GM23248 (cell line): ENCODE measurements around the gene NPAT. TPM values are rescaled to one million over a fixed set of nuclear protein-coding genes. Genes with fewer than 3 reads are reported as not detected.

ENCODE experiments used
- DNase-seq: peaks from one replicate; pipeline ENCODE4 v3.0.0-alpha.2; 2015
- H2AFZ ChIP-seq: fragments of 200-600 bp; sonication (generic); 2 replicates; pipeline ENCODE4 v1.6.1; 2016; ENCODE audit warnings: antibody characterized with exemption
- H3F3A ChIP-seq: fragments of 200-600 bp; sonication (generic); 2 replicates; pipeline ENCODE4 v1.6.1; 2016; ENCODE audit warnings: mild to moderate bottlenecking, antibody characterized with exemption, mixed run types; ENCODE audit not compliant: insufficient read depth
- H3K27ac ChIP-seq: fragments of 200-600 bp; sonication (generic); 2 replicates; pipeline ENCODE4 v1.5.1; 2016; ENCODE audit warnings: mild to moderate bottlenecking
- H3K27me3 ChIP-seq: fragments of 200-600 bp; sonication (generic); replicated peaks from 2 replicates; pipeline ENCODE4 v1.6.1; 2016; ENCODE audit warnings: mild to moderate bottlenecking; ENCODE audit not compliant: insufficient read depth
- H3K36me3 ChIP-seq: fragments of 200-600 bp; sonication (generic); 2 replicates; pipeline ENCODE4 v1.6.1; 2016; ENCODE audit warnings: low read depth, mild to moderate bottlenecking
- H3K4me1 ChIP-seq: fragments of 200-600 bp; sonication (generic); 2 replicates; pipeline ENCODE4 v1.6.1; 2016; ENCODE audit warnings: mild to moderate bottlenecking; ENCODE audit not compliant: insufficient read depth
- H3K4me2 ChIP-seq: fragments of 200-600 bp; sonication (generic); one replicate; pipeline ENCODE4 v1.6.1; 2016; ENCODE audit warnings: mild to moderate bottlenecking; ENCODE audit not compliant: unreplicated experiment
- H3K4me3 ChIP-seq: fragments of 200-600 bp; sonication (generic); 2 replicates; pipeline ENCODE4 v1.5.1; 2016; ENCODE audit warnings: mild to moderate bottlenecking
- H3K79me2 ChIP-seq: fragments of 200-600 bp; sonication (generic); 2 replicates; pipeline ENCODE4 v1.6.1; 2016; ENCODE audit warnings: mild to moderate bottlenecking; ENCODE audit not compliant: insufficient read depth
- H3K9ac ChIP-seq: fragments of 200-600 bp; sonication (generic); 2 replicates; pipeline ENCODE4 v1.6.1; 2016; ENCODE audit warnings: mild to moderate bottlenecking
- H3K9me2 ChIP-seq: fragments of 200-600 bp; sonication (generic); 2 replicates; pipeline ENCODE4 v1.6.1; 2016; ENCODE audit warnings: mixed run types, mild to moderate bottlenecking, moderate library complexity; ENCODE audit not compliant: insufficient read depth
- H3K9me3 ChIP-seq: fragments of 200-600 bp; sonication (generic); one replicate; pipeline ENCODE4 v1.6.1; 2017; ENCODE audit warnings: low read depth
- H4K20me1 ChIP-seq: fragments of 200-600 bp; sonication (generic); 2 replicates; pipeline ENCODE4 v1.6.0; 2016; ENCODE audit not compliant: insufficient read depth
- EZH2 ChIP-seq: fragments of 200-600 bp; sonication (generic); IDR thresholded peaks from 2 replicates; pipeline ENCODE4 v1.6.1; 2018; ENCODE audit warnings: antibody characterized with exemption, mild to moderate bottlenecking; ENCODE audit not compliant: insufficient read depth, poor library complexity, severe bottlenecking
- EZH2phosphoT487 ChIP-seq: fragments of 200-600 bp; sonication (generic); IDR thresholded peaks from 2 replicates; pipeline ENCODE4 v1.6.1; 2018; ENCODE audit warnings: antibody characterized with exemption, moderate library complexity, mild to moderate bottlenecking, low read depth; ENCODE audit not compliant: insufficient read depth
- WGBS, 2 experiments: methylation state at CpG; one replicate each; pipeline ENCODE4 v1.1.6; 2015 to 2017; ENCODE audit warnings: low lambda C conversion rate in 2 of 2, low coverage in 1 of 2; ENCODE audit errors: missing lambda C conversion rate in 2 of 2; 5-methylcytosine and 5-hydroxymethylcytosine counted together
- in situ Hi-C: fragments of 300-500 bp; cut with MboI; formaldehyde crosslinking; loops from 2 replicates; pipeline ENCODE4 v1.15.0; 2020
- polyA plus RNA-seq: library from polyadenylated mRNA; unstranded; fragments of >200 nt; fragmentation: Nextera tagmentation; extraction: Ambion mirVana; gene quantifications from 2 replicates; pipeline ENCODE4 v1.2.1, GENCODE V29; 2016
- small RNA-seq: library from RNA; depleted of rRNA; stranded (forward); fragments of <200 nt; gene quantifications from one replicate; pipeline ENCODE3, GENCODE V24; 2014; ENCODE audit warnings: low read depth, low replicate concordance
- total RNA-seq: library from RNA; depleted of rRNA; stranded (reverse); fragments of >200 nt; shearing (Covaris generic); gene quantifications from 2 replicates; pipeline ENCODE4 v1.2.3, GENCODE V29; 2014; rRNA removed

The NPAT gene
- total and polyA plus RNA-seq, 2 experiments from 2014 or later, result 8.5 to 9.6 TPM

DNA sequence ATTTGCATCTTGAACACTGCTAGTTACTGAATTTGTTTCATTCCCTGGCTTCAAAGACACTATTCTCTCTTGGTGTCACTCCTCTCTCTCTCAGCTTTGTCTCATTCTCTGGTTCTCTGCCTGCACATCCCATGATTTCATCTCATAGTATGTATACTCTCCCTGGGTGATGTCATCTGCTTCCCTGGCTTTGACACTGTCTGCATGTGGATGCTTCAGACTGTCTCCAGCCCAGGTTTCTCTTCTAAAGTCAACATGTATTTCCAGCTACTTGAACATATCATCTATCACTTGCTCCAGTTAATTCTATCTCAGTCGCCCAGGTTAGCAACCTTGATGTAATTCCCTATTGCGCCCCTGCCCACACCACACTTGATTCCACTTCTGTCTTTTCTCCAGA lies 110.4 kb downstream of the NPAT start:
- Histone ChIP-seq H3K9me2 (no peaks in the 10 kb centered on the region), H3K79me2 (no peaks in the 10 kb centered on the region), H3K4me2 (no peak overlapping the region), H3K27me3 (no peaks in the 10 kb centered on the region), H3K27ac (no peak overlapping the region), H3K36me3 (no peaks in the 10 kb centered on the region), H4K20me1 (no peaks in the 10 kb centered on the region), H3K4me3 (no peak overlapping the region), H3K9ac (no peak overlapping the region), H3F3A (peaks cover 22% of the 10 kb centered on the region), H3K9me3 (no peaks in the 10 kb centered on the region), H3K4me1 (peaks cover 13% of the 10 kb centered on the region), H2AFZ (no peak overlapping the region)
- in situ Hi-C loops, result no loop called here
- peak; percentile 40 for DNase-seq
- no peak for TF ChIP-seq EZH2
- TF ChIP-seq EZH2phosphoT487, result no peak
- WGBS, 2 experiments, result 96 to 98% methylated on average over 2 of the region's 2 CpGs

- H3K36me3 ChIP-seq, result no peaks in the 10 kb centered on the region
- H3K4me1 ChIP-seq, result peaks cover 12% of the 10 kb centered on the region
- no peak for TF ChIP-seq EZH2phosphoT487
- TF ChIP-seq EZH2, result no peak
- no peaks in the 10 kb centered on the region for H3K79me2 ChIP-seq
- H3K27me3 ChIP-seq, result no peaks in the 10 kb centered on the region
- H3K4me3 ChIP-seq, result no peak overlapping the region
- peaks cover 22% of the 10 kb centered on the region for H3F3A ChIP-seq
- H4K20me1 ChIP-seq, result no peaks in the 10 kb centered on the region
- no peak overlapping the region for H3K27ac ChIP-seq
- H3K9ac ChIP-seq, result no peak overlapping the region
- H3K9me3 ChIP-seq, result no peaks in the 10 kb centered on the region
- no peaks in the 10 kb centered on the region for H3K9me2 ChIP-seq
- no peak overlapping the region for H2AFZ ChIP-seq
- WGBS, 2 experiments, result 98 to 99% methylated on average over 4 of the region's 4 CpGs
- no peak overlapping the region for H3K4me2 ChIP-seq
- in situ Hi-C loops, result no loop called here
- no peak for DNase-seq
These were observed 111.3 kb downstream of the NPAT start for GRCh38 chr11:108111126-108111525.

Small RNAs within 50 kb of the gene (small RNA-seq; reads per million reads assigned to genes)
- gene RF00019, result not detected

Other genes with a start within 250 kb of the NPAT start
- gene CUL5, start 213.7 kb downstream of the NPAT start, total RNA-seq, result 24.4 and 37.5 TPM in 2 replicates
- 29.5 and 31.3 TPM in 2 replicates for gene CUL5, start 213.7 kb downstream of the NPAT start, polyA plus RNA-seq
- gene ACAT1, start 101.1 kb downstream of the NPAT start, total RNA-seq, result 85.6 and 108 TPM in 2 replicates
- 53.0 and 56.5 TPM in 2 replicates for gene ACAT1, start 101.1 kb downstream of the NPAT start, polyA plus RNA-seq
- gene ATM, start 429 bp upstream of the NPAT start, total RNA-seq, result 69.2 and 109 TPM in 2 replicates
- gene ATM, start 429 bp upstream of the NPAT start, polyA plus RNA-seq, result 11.2 and 16.5 TPM in 2 replicates
- gene C11orf65, start 244.9 kb upstream of the NPAT start, total RNA-seq, result not detected in 2 replicates
- gene C11orf65, start 244.9 kb upstream of the NPAT start, polyA plus RNA-seq, result 0.58 and 1.1 TPM in 2 replicates